Activated CD4-positive, alpha-beta T cell treated with anti-CD3 and anti-CD28 coated beads, Interleukin-2, amount 50 U/mL, for 1 hour (primary cell): Measurements from ENCODE around the gene GRAMD2A.
A peak's percentile ranks its signal among the peaks of the same experiment; 100 is the strongest.

Experiments
- DNase-seq: peaks from one replicate; pipeline ENCODE4 v3.0.0-alpha.2; 2020

GRAMD2A gene

GRCh38 chr15:72216079-72216478 lies 18.5 kb upstream of the GRAMD2A start:
- no peak for DNase-seq

GRCh38 chr15:72207558-72208085 lies 10.0 kb upstream of the GRAMD2A start:
- DNase-seq, result no peak

GRCh38 chr15:72206677-72207000 lies 9.1 kb upstream of the GRAMD2A start:
- DNase-seq, result no peak

DNA sequence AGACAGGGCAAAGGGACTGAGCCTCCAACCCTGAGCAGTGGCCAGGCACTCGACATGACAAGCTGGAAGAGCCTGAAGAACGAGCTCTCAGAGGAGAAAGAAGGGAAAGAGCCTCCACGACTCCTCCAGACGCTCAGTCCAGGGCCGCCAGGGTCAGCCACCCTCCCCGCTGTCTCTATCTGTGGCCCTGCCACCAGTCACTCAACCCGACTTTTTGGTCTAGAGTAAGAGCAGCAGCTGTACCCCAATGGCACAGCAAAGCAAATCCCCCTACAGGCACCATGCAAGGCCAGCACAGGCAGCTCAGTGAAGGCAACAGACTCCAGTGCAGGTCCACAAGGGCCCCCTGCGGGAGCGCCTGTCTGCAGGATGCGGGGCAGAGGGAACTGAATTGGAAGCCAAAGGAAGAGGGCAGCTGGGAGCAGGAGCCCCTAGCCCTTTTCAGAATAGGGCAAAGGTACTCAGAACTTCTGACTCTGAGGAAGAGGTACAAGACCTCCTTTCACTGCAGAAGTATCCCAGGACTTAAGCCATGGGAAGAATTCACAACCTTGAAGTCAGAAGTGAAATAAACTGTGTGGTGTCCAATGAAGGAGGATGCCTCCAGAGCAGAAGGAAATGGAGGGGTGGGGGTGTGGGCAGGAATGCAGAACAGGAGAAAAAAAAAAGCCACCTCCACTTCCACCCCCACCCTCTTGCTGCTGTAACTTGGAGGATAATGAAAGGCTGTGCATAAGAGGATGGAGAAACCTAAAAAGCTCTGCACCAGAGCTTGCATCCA lies 8.5 kb upstream of the GRAMD2A start:
- DNase-seq, result no peak

- DNase-seq, result no peak
Observed at GRCh38 chr15:72205273-72205672, 7.7 kb upstream of the GRAMD2A start.

- DNase-seq, result no peak
Observed at GRCh38 chr15:72203507-72203837, 5.9 kb upstream of the GRAMD2A start.

GRCh38 chr15:72202801-72203506 lies 5.4 kb upstream of the GRAMD2A start:
- DNase-seq, result no peak

- no peak for DNase-seq
Observed at GRCh38 chr15:72202302-72202701, 4.7 kb upstream of the GRAMD2A start.

DNA sequence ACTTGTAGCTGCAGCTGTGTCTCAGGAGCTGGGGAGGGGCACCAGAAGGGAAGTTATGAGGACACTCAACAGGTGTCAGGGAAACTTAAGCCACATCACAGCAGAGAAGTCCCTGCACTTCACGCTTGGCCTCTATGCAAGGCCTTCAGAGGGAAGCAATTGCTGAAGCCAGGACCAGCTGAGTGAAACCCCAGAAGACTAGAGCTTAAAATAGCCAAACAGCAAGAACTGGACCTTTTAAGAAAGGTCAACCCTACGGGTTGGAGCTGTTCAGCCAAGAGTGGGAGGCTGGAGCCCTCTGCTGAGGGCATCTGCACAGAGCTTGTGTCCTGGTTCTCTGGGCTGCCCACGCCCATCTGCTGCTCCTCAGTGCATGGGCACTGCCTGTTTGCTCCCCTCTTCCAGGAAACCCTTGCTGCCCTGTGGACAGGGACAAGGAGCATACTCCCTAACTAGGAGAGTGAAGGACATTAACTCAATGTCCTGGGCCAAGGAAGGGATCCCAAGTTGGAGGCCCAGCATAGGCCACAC lies 3.9 kb upstream of the GRAMD2A start:
- no peak for DNase-seq

- no peak for DNase-seq
Observed at GRCh38 chr15:72200395-72201237, 3.0 kb upstream of the GRAMD2A start.

DNA sequence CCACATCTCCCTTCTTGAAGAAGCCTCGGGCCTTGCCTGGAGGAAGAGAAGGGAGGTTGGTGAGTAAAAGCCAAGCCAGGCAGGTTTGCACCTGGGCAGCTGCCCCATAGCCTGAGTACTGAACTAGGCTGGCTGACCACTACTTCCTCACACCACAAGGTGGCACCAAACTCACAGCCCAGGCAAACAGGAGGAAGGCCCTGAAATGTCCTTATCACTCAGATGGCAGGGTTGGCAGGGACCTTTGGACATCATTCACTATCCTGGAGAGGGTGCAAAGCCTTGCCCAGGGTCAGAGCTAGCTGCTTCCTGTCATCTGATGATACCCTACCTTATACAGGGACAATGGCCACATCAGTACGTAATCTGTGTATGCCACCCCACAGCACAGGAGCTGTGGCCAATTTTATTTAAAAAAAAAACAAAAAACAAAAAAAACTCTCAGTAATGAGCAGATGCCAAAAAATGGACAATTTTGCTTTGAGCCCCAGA lies 2.2 kb upstream of the GRAMD2A start:
- DNase-seq, result peak; percentile 73

GRCh38 chr15:72199205-72199515 lies 1.6 kb upstream of the GRAMD2A start:
- no peak for DNase-seq

DNA sequence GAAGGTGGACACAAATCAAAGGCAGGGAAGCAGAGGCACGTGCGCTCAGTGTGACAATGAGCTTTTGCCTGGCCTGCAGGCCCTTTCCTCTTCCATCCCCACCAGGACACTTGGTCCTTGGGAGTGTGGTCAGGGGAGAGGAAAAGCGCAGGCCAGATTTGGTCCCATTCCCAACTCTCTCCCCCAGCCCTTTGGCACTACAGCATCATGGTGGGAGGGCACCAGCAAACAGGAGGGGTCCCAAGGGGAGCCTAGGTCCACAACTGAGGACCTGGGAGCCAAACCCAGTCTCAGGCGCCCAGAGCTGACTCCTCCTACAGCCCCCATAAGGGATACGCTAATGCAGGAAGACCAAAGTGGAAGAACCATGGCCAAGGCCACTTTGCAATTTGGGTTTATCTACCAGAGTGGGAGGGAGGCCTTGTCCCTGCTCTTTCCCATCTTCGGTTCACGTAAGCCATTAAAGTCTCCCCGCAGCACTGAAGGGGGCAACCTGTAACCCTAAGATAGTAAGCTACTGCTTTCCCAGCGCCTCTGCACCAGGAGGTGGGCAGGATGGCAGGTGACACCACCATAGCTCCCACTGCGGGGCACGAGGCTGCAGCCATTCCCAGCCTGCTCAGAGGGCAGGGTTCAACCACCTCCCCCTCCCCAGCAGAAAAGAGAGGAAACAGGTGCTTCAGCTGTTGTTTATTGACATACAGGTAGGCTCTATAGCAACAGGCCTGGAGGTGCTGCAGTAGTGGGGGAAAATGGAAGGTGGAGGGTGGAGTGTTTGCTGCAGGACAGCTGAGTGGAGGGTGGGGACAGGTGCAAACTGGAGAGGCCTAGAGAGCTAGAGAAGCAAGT lies 993 bp upstream of the GRAMD2A start:
- DNase-seq, result no peak

DNA sequence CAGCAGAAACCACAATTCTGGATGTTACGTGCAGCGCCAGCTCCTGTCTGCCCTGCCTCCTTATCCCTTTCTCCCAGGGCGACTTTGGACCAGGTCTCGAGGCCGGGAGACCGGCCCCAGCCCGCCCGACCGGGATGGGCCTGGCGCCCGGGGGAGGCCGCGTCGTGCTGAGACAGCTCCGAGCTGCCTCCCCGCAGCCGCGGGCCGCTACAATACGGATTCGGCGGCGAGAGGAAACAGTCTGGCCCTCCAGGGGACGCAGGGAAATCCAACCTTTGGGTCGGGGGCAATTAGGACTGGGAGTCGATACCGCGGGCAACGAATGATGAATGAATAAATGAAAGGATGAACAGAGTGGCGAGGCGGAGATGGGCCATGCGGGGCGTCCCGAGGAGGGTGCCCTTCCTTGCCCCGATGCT lies 537 bp downstream of the GRAMD2A start:
- DNase-seq, result no peak

DNA sequence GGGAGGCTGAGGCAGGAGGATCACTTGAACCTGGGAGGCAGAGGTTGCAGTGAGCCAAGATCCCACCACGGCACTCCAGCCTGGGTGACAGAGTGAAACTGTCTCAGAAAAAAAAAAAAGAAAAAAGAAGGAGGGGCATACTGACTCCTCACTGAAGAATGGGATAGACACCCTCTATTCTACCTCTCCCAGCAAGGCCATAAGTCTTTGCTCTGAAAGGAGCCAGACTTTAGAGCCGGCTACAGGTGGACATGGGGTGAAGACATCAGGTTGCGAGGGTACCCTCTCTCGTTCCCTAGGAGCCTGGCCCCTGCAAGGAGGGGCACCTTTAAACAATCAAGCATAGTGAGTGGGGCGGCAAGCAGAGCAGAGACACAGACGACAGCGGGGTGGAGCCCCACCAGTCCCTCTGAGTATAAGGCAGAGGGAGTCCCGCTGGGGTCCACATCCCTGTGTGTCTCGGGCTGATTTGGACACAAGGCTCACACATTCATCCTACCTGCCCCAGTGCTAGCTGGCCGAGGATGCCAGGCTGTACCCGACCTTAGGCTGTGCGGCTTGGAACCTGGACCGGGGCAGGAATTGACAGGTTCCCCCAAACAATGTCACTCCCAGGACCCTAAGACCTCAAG lies 1.1 kb downstream of the GRAMD2A start:
- DNase-seq, result no peak

- no peak for DNase-seq
Observed at GRCh38 chr15:72195101-72195511, 2.5 kb downstream of the GRAMD2A start.

DNA sequence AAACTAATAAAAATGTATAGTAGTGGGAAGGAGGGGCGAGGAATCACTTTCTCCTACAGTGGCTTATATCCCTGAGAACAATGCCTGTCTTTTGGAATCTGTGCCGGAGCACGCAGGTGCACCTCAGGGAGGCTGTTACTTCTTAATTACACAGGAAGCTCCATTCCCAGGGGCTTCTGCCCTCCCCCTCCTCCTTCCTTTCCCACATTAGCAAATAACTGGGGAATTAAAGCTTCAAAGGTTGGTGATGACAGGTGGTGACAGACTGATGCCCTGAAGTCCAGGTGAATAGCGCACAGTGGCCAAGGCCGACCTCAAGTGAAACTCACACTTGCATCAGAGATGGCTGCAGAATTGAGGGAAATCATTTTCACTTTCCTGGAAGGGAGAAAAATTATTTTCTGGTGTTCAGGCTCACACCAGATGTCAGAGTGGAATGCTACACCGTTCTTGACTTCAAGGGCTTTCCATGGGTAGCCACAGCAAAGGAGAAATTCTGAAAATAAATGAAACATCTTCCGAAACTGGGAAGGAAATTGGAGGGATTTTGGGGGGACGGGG lies 3.7 kb downstream of the GRAMD2A start:
- no peak for DNase-seq

- no peak for DNase-seq
Observed at GRCh38 chr15:72192416-72192815, 5.2 kb downstream of the GRAMD2A start.

GRCh38 chr15:72189250-72189902 lies 8.2 kb downstream of the GRAMD2A start:
- no peak for DNase-seq

DNA sequence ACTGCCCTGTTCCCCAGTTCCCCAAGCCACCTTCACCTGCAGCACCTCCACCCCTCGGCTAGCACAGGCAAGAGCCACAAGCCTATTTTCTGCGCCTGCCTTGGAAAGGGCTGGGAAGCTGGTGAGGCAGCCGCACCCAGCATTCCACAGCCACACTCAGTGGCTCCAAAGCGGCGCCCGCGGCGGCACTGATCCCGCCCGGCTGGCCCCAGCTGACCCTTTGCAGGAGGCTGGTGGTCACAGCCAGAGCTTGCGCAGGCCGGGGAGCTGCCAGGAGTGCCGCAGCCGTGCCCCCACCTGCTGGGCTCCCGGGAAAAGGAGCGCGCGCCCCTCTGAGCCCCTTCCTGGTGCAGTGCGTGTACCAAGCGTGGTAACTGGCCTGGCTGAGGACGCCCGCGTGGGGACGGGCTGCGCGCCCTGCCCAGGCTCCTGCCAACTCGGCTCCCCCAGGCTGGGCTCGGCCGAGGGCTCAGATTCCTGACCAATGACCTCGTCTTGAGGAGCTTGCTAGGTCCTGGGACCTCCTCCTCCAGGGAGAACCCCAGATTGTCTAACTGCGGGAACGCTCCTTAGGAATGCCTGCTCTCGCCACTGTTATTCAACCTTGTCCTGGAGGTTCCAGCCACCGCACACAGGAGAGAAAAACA lies 13.3 kb downstream of the GRAMD2A start:
- no peak for DNase-seq
